Sigmoid colon (tissue), 7 donors: ENCODE data around the gene ZNF644. TPM values are rescaled to one million over a fixed set of nuclear protein-coding genes. Genes with fewer than 3 reads are reported as not detected.

Experiments used
- DNase-seq: peaks from one replicate; pipeline ENCODE4 v3.0.0-alpha.2; 2019
- H3K27ac ChIP-seq, 4 donors: fragments of 200-600 bp; sonication (generic); one replicate each; pipeline ENCODE4 v1.5.1; 2016 to 2019; ENCODE audit warnings: mild to moderate bottlenecking in 1 of 4
- H3K27me3 ChIP-seq, 3 donors: fragments of 200-600 bp; sonication (generic); one replicate each; pipeline ENCODE4 v1.5.1; 2019; ENCODE audit warnings: mild to moderate bottlenecking in 1 of 3
- H3K36me3 ChIP-seq, 4 donors: fragments of 200-600 bp; sonication (generic); one replicate each; pipeline ENCODE4 v1.5.1; 2016 to 2019
- H3K4me1 ChIP-seq, 4 donors: fragments of 200-600 bp; sonication (generic); one replicate each; pipeline ENCODE4 v1.5.1; 2017 to 2019
- H3K4me3 ChIP-seq, 4 donors: fragments of 200-600 bp; sonication (generic); one replicate each; pipeline ENCODE4 v1.5.1; 2017 to 2019; ENCODE audit warnings: mild to moderate bottlenecking in 2 of 4, moderate library complexity in 1 of 4
- H3K9me3 ChIP-seq, 4 donors: fragments of 200-600 bp in 3 of 4; sonication (generic) in 3 of 4; one replicate each; pipeline versions ENCODE4 v1.5.1 to v1.6.1; 2013 to 2019
- CTCF ChIP-seq, 4 experiments: fragments of 450-650 bp in 3 of 4; fragments of 200-600 bp in 1 of 4; IDR thresholded peaks; one replicate each; pipeline ENCODE4 v1.5.1; 2016 to 2019; ENCODE audit warnings: antibody characterized with exemption in 4 of 4, mild to moderate bottlenecking in 3 of 4, moderate library complexity in 2 of 4
- EP300 ChIP-seq, 4 donors: sonication (generic); formaldehyde crosslinking; IDR thresholded peaks; one replicate each; pipeline ENCODE4 v1.6.1; 2017; ENCODE audit warnings: antibody characterized with exemption in 4 of 4
- POLR2A ChIP-seq, 2 donors: fragments of 450-650 bp; IDR thresholded peaks; one replicate each; pipeline ENCODE4 v1.6.1; 2016; ENCODE audit warnings: antibody characterized with exemption in 2 of 2, mild to moderate bottlenecking in 2 of 2, moderate library complexity in 2 of 2
- POLR2AphosphoS5 ChIP-seq, 4 donors: sonication (generic); formaldehyde crosslinking; IDR thresholded peaks; one replicate each; pipeline ENCODE4 v1.6.1; 2017; ENCODE audit warnings: antibody characterized with exemption in 4 of 4
- WGBS, 2 donors: extraction: QIAGEN DNeasy Blood & Tissue Kit; methylation state at CpG; one replicate each; pipeline ENCODE4 v1.1.7; 2013; 5-methylcytosine and 5-hydroxymethylcytosine counted together
- intact Hi-C: fragments of 100-400 bp; cut with DNase I; formaldehyde crosslinking; loops from one replicate; pipeline ENCODE4 v1.15.1; 2023
- polyA plus RNA-seq, 3 donors: library from polyadenylated mRNA; stranded (reverse); fragments of 200-250 nt; gene quantifications; one replicate each; pipeline ENCODE4 v1.2.3, GENCODE V29; 2013
- total RNA-seq, 4 donors: library from RNA; depleted of rRNA; stranded (reverse); fragments of >200 nt; gene quantifications; one replicate each; pipeline ENCODE4 v1.1.0, GENCODE V29; 2016
- donor health status: healthy with polysubstance abuse.
- donor health status: Bipolar disorder and iron deficiency.
- donor health status: healthy.

The ZNF644 gene
- total and polyA plus RNA-seq, 7 donors = 17.4 to 74.2 (median 55.1) TPM

DNA sequence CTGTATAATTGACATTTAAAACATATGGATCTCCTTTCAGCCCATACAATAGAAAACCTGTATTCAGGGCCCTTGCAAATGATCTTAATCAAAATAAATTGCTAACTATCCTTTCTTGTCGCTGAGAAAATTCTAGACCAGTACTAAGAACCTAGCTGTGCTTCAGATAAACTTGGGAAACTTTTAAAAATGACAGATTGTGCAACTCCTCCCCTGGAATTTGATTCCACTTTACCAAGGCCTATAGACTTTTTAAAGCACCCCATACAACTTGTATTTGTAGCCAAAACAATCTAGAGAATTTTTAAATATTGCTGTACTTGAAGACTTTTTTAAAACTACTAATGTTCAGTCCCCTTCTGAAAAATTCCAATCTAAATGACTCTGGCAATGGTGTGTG is 51.6 kb downstream of the ZNF644 start:
- intact Hi-C loops = no loop called here
- no peak for DNase-seq
- WGBS, 2 donors = 88 to 95% methylated on average over 1 of the region's 1 CpG
- H3K27ac ChIP-seq = no peak overlapping the region
- peaks cover 0 to 27% (median 11%) of the 10 kb centered on the region in 4 donors for H3K4me1 ChIP-seq
- H3K27me3 ChIP-seq = no peaks in the 10 kb centered on the region
- H3K9me3 ChIP-seq = no peaks in the 10 kb centered on the region
- TF ChIP-seq CTCF (IDR thresholded peaks at IDR 0.05) (no peak), EP300 (IDR thresholded peaks at IDR 0.05) (no peak), POLR2AphosphoS5 (IDR thresholded peaks at IDR 0.05) (no peak), POLR2A (IDR thresholded peaks at IDR 0.05) (no peak)
- H3K36me3 ChIP-seq = peaks cover 0 to 4% (median 0%) of the 10 kb centered on the region in 4 donors
- H3K4me3 ChIP-seq = no peak overlapping the region

- Histone ChIP-seq H3K36me3 (peaks cover 0 to 4% (median 0%) of the 10 kb centered on the region in 4 donors), H3K4me1 (peaks cover 0 to 17% (median 4%) of the 10 kb centered on the region in 4 donors), H3K4me3 (no peak overlapping the region), H3K27me3 (no peaks in the 10 kb centered on the region), H3K9me3 (no peaks in the 10 kb centered on the region), H3K27ac (no peak overlapping the region)
- WGBS, 2 donors = 88 to 94% methylated on average over 3 of the region's 3 CpGs
- intact Hi-C loops = loop anchor here (10.0 kb wide), 1 partner anchor 394 kb away; no protein-coding TSS in a partner anchor
- DNase-seq = no peak
- no peak for TF ChIP-seq EP300 (IDR thresholded peaks at IDR 0.05)
- TF ChIP-seq CTCF (IDR thresholded peaks at IDR 0.05) = no peak
- no peak for TF ChIP-seq POLR2A (IDR thresholded peaks at IDR 0.05)
- no peak for TF ChIP-seq POLR2AphosphoS5 (IDR thresholded peaks at IDR 0.05)
These were observed 52.6 kb downstream of the ZNF644 start for GRCh38 chr1:90969241-90969640.

DNA sequence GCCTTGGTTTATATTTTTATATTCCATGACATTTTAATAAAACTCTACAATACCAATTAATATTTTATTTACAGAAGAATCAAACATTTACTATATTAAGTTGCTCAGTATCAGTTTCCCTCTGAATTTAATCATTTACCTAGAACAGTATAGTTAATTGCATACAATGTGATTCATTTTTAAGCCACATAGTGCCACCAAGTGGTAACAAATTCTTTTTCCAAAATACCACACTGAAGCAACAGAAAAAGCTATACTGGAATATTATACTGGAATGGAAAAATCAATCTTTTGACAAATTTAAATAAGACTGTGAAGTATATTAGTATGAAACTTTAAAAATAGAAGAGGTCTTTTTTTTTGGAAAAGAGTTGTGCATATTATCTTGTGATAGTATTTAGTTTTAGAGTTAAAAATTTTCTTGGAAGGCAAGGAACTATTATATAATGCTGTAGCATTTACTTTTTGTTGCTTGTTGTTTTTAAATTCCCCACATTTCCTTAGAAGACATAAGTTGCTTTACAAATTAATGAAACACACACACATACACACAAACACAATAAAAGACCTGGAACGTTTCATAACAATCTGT is 57.3 kb downstream of the ZNF644 start:
- Histone ChIP-seq H3K27me3 (no peaks in the 10 kb centered on the region), H3K27ac (no peak overlapping the region), H3K4me1 (peaks cover 0 to 31% (median 5%) of the 10 kb centered on the region in 4 donors), H3K4me3 (no peak overlapping the region), H3K9me3 (no peaks in the 10 kb centered on the region), H3K36me3 (no peaks in the 10 kb centered on the region)
- no peak for DNase-seq
- 39 to 68% methylated on average over 1 of the region's 1 CpG for WGBS, 2 donors
- intact Hi-C loops = loop anchor here (2.0 to 10.0 kb wide), 2 partner anchors 244 to 390 kb away; no protein-coding TSS in a partner anchor
- TF ChIP-seq POLR2A (IDR thresholded peaks at IDR 0.05) = no peak
- TF ChIP-seq CTCF (IDR thresholded peaks at IDR 0.05) = no peak
- no peak for TF ChIP-seq EP300 (IDR thresholded peaks at IDR 0.05)

- DNase-seq = no peak
- H3K4me1 ChIP-seq = peaks cover 0 to 26% (median 5%) of the 10 kb centered on the region in 4 donors
- no peak overlapping the region for H3K27ac ChIP-seq
- no peak overlapping the region for H3K4me3 ChIP-seq
- intact Hi-C loops = loop anchor here (2.0 to 10.0 kb wide), 2 partner anchors 243 to 389 kb away; no protein-coding TSS in a partner anchor
- 26 to 60% methylated on average over 1 of the region's 1 CpG for WGBS, 2 donors
- H3K27me3 ChIP-seq = no peaks in the 10 kb centered on the region
- H3K9me3 ChIP-seq = no peaks in the 10 kb centered on the region
- TF ChIP-seq CTCF (IDR thresholded peaks at IDR 0.05) (no peak), POLR2A (IDR thresholded peaks at IDR 0.05) (no peak), EP300 (IDR thresholded peaks at IDR 0.05) (no peak), POLR2AphosphoS5 (IDR thresholded peaks at IDR 0.05) (no peak)
- H3K36me3 ChIP-seq = no peaks in the 10 kb centered on the region
These were observed 58.2 kb downstream of the ZNF644 start for GRCh38 chr1:90963651-90964050.
